NCI-H748 (cell line): ENCODE measurements around the gene BLNK.

ENCODE experiments used
- DNase-seq: peaks from one replicate; lab custom pipeline; 2025; ENCODE audit not compliant: unreplicated experiment; lab: John Stamatoyannopoulos, UW

The BLNK gene

DNA sequence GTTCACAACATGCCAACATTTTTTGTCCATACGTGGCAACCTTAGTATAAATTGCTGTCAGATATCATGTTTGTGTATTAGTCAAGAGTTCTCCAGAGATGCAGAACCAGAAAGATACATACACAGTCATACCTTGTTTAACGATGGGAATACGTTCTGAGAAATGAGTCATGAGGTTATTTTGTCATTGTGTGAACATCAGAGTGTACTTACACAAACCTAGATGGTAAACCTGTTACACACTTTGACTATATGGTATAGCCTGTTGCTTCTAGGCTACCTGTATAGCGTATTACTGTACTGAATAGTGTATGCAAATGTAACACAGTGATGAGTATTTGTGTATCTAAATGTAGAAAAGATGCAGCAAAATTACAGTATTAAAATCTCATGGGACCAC lies 118.9 kb downstream of the BLNK start:
- no peak for DNase-seq
